Kidney glomerular epithelial cell (primary cell): ENCODE measurements around the gene C2.

Experiments
- DNase-seq: peaks from one replicate; lab custom pipeline; 2025; lab: John Stamatoyannopoulos, UW

Gene C2

GRCh38 chr6:31927242-31927862 is at the start of gene C2:
Gene C2, plus strand, starts transcription at chr6:31927717. Its CDS starts 36 bp downstream, at chr6:31927753.
- DNase-seq = no peak

GRCh38 chr6:31878222-31878621 is 49.3 kb upstream of the C2 start:
- no peak for DNase-seq

- DNase-seq = no peak
These were observed 48.8 kb upstream of the C2 start, which contains the start of gene SLC44A4 for GRCh38 chr6:31878726-31879125. Gene SLC44A4, minus strand, starts transcription at chr6:31878997. Its CDS starts 17 bp downstream, at chr6:31878980.

GRCh38 chr6:31879143-31879542 is 48.4 kb upstream of the C2 start:
- DNase-seq = no peak

- no peak for DNase-seq
These were observed 47.6 kb upstream of the C2 start for GRCh38 chr6:31879901-31880300.

- no peak for DNase-seq
These were observed 46.9 kb upstream of the C2 start for GRCh38 chr6:31880616-31881015.

- DNase-seq = no peak
These were observed 46.2 kb upstream of the C2 start for GRCh38 chr6:31881136-31881859.

GRCh38 chr6:31882344-31882743 is 45.2 kb upstream of the C2 start:
- peak; percentile 7 for DNase-seq

GRCh38 chr6:31883676-31884075 is 43.8 kb upstream of the C2 start:
- no peak for DNase-seq

- no peak for DNase-seq
These were observed 42.9 kb upstream of the C2 start for GRCh38 chr6:31884528-31885035.

GRCh38 chr6:31886541-31886991 is 41.0 kb upstream of the C2 start:
- DNase-seq = no peak

GRCh38 chr6:31887173-31888007 is 40.1 kb upstream of the C2 start:
- DNase-seq = no peak

GRCh38 chr6:31888276-31889258 is 39.0 kb upstream of the C2 start:
- no peak for DNase-seq

- DNase-seq = no peak
These were observed 38.1 kb upstream of the C2 start for GRCh38 chr6:31889331-31889972.

- no peak for DNase-seq
These were observed 34.7 kb upstream of the C2 start for GRCh38 chr6:31892821-31893220.

- DNase-seq = no peak
These were observed 31.0 kb upstream of the C2 start for GRCh38 chr6:31896493-31896855.

- DNase-seq = no peak
These were observed 30.5 kb upstream of the C2 start for GRCh38 chr6:31896856-31897611.

GRCh38 chr6:31897612-31898382 is 29.7 kb upstream of the C2 start, which contains the start of gene EHMT2:
Gene EHMT2, minus strand, starts transcription at chr6:31897698. Its CDS starts 21 bp downstream, at chr6:31897677.
- DNase-seq = peak; percentile 73

GRCh38 chr6:31898383-31899011 is 29.0 kb upstream of the C2 start:
- DNase-seq = peak; percentile 40
